Progenitor cell of endocrine pancreas (in vitro differentiated cells): Measurements from ENCODE around the gene CDC42BPA. TPM values are rescaled to one million over a fixed set of nuclear protein-coding genes. Genes with fewer than 3 reads are reported as not detected.
"Not testable (repeated sequence)": the region's sequence is repeated elsewhere in the genome, so short reads cannot be mapped to it uniquely, and the experiment has no call there.

ENCODE experiments used
- DNase-seq: peaks from one replicate; pipeline ENCODE4 v3.0.0; 2021; ENCODE audit warnings: low spot score; ENCODE audit not compliant: unreplicated experiment
- H3K27ac Mint-ChIP-seq: 2 replicates; pipeline ENCODE4 v1.8.0; 2021; ENCODE audit warnings: mild to moderate bottlenecking, moderate library complexity, mixed read lengths
- H3K27me3 Mint-ChIP-seq: 2 replicates; pipeline ENCODE4 v1.8.0; 2021; ENCODE audit warnings: mixed read lengths
- H3K36me3 Mint-ChIP-seq: 2 replicates; pipeline ENCODE4 v1.8.0; 2022; ENCODE audit warnings: mixed read lengths; ENCODE audit not compliant: insufficient read depth
- H3K4me1 Mint-ChIP-seq: 2 replicates; pipeline ENCODE4 v1.8.0; 2021; ENCODE audit warnings: low read depth, mixed read lengths
- H3K4me3 Mint-ChIP-seq: 2 replicates; pipeline ENCODE4 v1.8.0; 2021; ENCODE audit warnings: low read depth, mild to moderate bottlenecking, moderate library complexity, mixed read lengths
- H3K9me3 Mint-ChIP-seq: 2 replicates; pipeline ENCODE4 v1.8.0; 2021; ENCODE audit warnings: low read depth, mixed read lengths
- CTCF ChIP-seq: fragments of 200-600 bp; sonication (generic); IDR thresholded peaks from one replicate; pipeline ENCODE4 v1.5.0; 2021; ENCODE audit warnings: antibody characterized with exemption, mild to moderate bottlenecking; ENCODE audit not compliant: unreplicated experiment
- total RNA-seq: library from RNA; stranded (reverse); gene quantifications from 2 replicates; pipeline ENCODE4 v1.2.1, GENCODE V29; 2021

The CDC42BPA gene
- total RNA-seq, 1 donor from 2014 or later: 32.7 TPM

- Mint-ChIP-seq H3K27me3 (no peaks in the 10 kb centered on the region), H3K9me3 (no peaks in the 10 kb centered on the region), H3K4me1 (no peaks in the 10 kb centered on the region), H3K4me3 (no peak overlapping the region), H3K36me3 (peaks cover 12% of the 10 kb centered on the region), H3K27ac (no peak overlapping the region)
- no peak for DNase-seq
- no peak for TF ChIP-seq CTCF
These were observed 205.8 kb downstream of the CDC42BPA start for GRCh38 chr1:227112538-227112937.

DNA sequence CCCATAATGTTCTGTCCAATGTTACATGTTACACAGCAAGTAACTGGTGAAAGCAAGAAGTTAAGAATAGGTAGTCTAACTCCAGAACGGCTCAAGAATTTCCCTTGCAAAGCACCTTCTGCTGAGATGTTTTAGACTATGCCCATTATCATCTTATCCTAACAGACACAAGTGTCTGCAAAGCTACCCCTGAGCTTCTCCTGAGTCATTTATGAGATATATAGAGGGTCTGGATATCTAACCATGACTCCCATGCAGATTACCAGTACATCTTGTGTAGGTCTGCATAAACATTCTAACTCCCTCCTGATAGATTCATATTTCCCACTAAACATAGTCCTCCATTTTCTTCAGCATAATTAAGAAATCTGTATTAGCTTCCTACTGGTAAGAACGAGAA is 206.5 kb downstream of the CDC42BPA start:
- no peak for TF ChIP-seq CTCF
- Mint-ChIP-seq H3K27me3 (no peaks in the 10 kb centered on the region), H3K9me3 (no peaks in the 10 kb centered on the region), H3K4me3 (no peak overlapping the region), H3K36me3 (peaks cover 17% of the 10 kb centered on the region), H3K27ac (no peak overlapping the region), H3K4me1 (no peaks in the 10 kb centered on the region)
- no peak for DNase-seq

DNA sequence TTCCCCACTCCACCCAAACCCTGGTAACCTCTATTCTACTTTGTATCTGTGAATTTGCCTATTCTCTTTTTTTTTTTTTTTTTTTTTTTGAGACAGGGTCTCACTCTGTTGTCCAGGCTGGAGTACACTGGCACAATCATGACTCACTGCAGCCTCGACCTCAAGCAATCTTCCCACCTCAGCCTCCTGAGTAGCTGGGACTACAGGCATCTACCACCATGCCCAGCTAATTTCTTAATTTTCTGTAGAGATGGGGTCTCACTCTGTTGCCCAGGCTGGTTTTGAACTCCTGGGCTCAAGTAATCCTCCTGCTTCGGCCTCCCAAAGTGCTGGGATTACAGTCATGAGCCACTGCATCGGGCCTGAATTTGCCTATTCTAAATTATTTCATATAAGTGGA is 213.0 kb downstream of the CDC42BPA start:
- not testable (repeated sequence) for H3K4me3 Mint-ChIP-seq, H3K27ac Mint-ChIP-seq, H3K4me1 Mint-ChIP-seq, H3K27me3 Mint-ChIP-seq, DNase-seq, H3K9me3 Mint-ChIP-seq
- peaks cover 15% of the 10 kb centered on the region for H3K36me3 Mint-ChIP-seq

GRCh38 chr1:227102056-227102455 is 216.2 kb downstream of the CDC42BPA start:
- Mint-ChIP-seq H3K4me1 (peaks cover 9% of the 10 kb centered on the region), H3K9me3 (peaks cover 6% of the 10 kb centered on the region), H3K27me3 (no peaks in the 10 kb centered on the region), H3K27ac (no peak overlapping the region), H3K4me3 (no peak overlapping the region), H3K36me3 (peaks cover 10% of the 10 kb centered on the region)
- no peak for DNase-seq
- no peak for TF ChIP-seq CTCF

- H3K9me3 Mint-ChIP-seq: no peaks in the 10 kb centered on the region
- DNase-seq: no peak
- H3K4me1 Mint-ChIP-seq: peaks cover 21% of the 10 kb centered on the region
- no peaks in the 10 kb centered on the region for H3K27me3 Mint-ChIP-seq
- H3K4me3 Mint-ChIP-seq: no peak overlapping the region
- peak overlapping the region; percentile 82 for H3K27ac Mint-ChIP-seq
- no peak for TF ChIP-seq CTCF
- H3K36me3 Mint-ChIP-seq: peaks cover 6% of the 10 kb centered on the region
These were observed 223.9 kb downstream of the CDC42BPA start for GRCh38 chr1:227094249-227094966.

DNA sequence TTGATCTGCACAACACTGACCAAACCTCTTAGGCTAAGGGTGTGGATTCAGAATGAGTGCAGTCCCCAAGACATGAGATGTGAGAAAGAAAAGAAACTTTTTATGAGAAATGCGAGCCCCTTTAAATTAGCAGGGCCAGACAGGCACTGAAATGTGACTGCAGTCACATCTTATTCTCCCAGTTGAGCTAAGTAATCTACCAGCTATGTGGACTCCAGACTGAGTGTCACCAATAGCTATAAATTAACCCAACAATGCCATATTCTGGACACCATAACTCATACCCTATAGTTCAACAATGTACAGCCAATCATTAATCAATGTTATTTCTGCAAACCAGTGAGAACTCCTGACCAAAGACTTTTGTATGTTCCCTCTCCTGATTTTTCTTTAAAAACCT is 225.0 kb downstream of the CDC42BPA start:
- H3K4me3 Mint-ChIP-seq: no peak overlapping the region
- H3K4me1 Mint-ChIP-seq: peaks cover 21% of the 10 kb centered on the region
- no peak overlapping the region for H3K27ac Mint-ChIP-seq
- peaks cover 7% of the 10 kb centered on the region for H3K36me3 Mint-ChIP-seq
- no peak for TF ChIP-seq CTCF
- DNase-seq: no peak
- no peaks in the 10 kb centered on the region for H3K9me3 Mint-ChIP-seq
- no peaks in the 10 kb centered on the region for H3K27me3 Mint-ChIP-seq
